Peyer's patch (tissue), 4 donors: ENCODE data around the gene SRSF8.

Experiments
- CTCF ChIP-seq, 6 experiments: fragments of 450-650 bp in 4 of 6; fragments of 200-600 bp in 2 of 6; sonication (generic) in 1 of 6; IDR thresholded peaks; one replicate each; pipeline ENCODE4 v1.5.1; 2017 to 2019; ENCODE audit warnings: antibody characterized with exemption in 6 of 6, mild to moderate bottlenecking in 3 of 6, moderate library complexity in 1 of 6
- POLR2A ChIP-seq, 2 donors: fragments of 450-650 bp; IDR thresholded peaks; one replicate each; pipeline ENCODE4 v1.5.1; 2017; ENCODE audit warnings: antibody characterized with exemption in 2 of 2, mild to moderate bottlenecking in 2 of 2, moderate library complexity in 2 of 2

- no peak for TF ChIP-seq CTCF (IDR thresholded peaks at IDR 0.05)
- no peak for TF ChIP-seq POLR2A (IDR thresholded peaks at IDR 0.05)
Measured at GRCh38 chr11:95078526-95078925, 11.8 kb downstream of the SRSF8 start.
